Measurements from ENCODE around the gene ASXL2.

ASXL2 gene

GRCh38 chr2:25808006-25808383 is 70.3 kb downstream of the ASXL2 start:
- TF ChIP-seq CTCF (conservative IDR thresholded peaks at IDR 0.05; ENCODE audit: low read depth, low read length): no peak
- Histone ChIP-seq H3K4me3 (IDR thresholded peaks at IDR 0.05; ENCODE audit: insufficient read depth, low read depth, low read length) (no peak overlapping the region), H3K9ac (no peak overlapping the region), H4K20me1 (ENCODE audit: insufficient read depth) (no peaks in the 10 kb centered on the region), H3K4me1 (ENCODE audit: low read depth, poor library complexity, severe bottlenecking) (peaks cover 38% of the 10 kb centered on the region), H3K27me3 (ENCODE audit: insufficient read depth, low read depth) (no peaks in the 10 kb centered on the region), H3K36me3 (ENCODE audit: insufficient read depth) (no peaks in the 10 kb centered on the region; the same call in 1 of the 2 replicates), H3K4me2 (no peak overlapping the region; the same call in 1 of the 2 replicates), H3K27ac (peak overlapping the region; percentile 49; the same call in 1 of the 2 replicates), H2AFZ (ENCODE audit: low read depth) (no peak overlapping the region), H3K79me2 (ENCODE audit: insufficient read depth, low read depth) (no peaks in the 10 kb centered on the region)

GRCh38 chr2:25806941-25807340 is 71.3 kb downstream of the ASXL2 start:
- H3K4me2 ChIP-seq: no peak overlapping the region
- TF ChIP-seq CTCF (conservative IDR thresholded peaks at IDR 0.05; ENCODE audit: low read depth, low read length): no peak

GRCh38 chr2:25805987-25806386 is 72.3 kb downstream of the ASXL2 start:
- Histone ChIP-seq H3K36me3 (ENCODE audit: insufficient read depth) (no peaks in the 10 kb centered on the region; the same call in 1 of the 2 replicates), H3K27me3 (ENCODE audit: insufficient read depth, low read depth) (no peaks in the 10 kb centered on the region), H4K20me1 (ENCODE audit: insufficient read depth) (no peaks in the 10 kb centered on the region), H2AFZ (ENCODE audit: low read depth) (no peak overlapping the region), H3K9ac (no peak overlapping the region), H3K27ac (no peak overlapping the region), H3K4me3 (IDR thresholded peaks at IDR 0.05; ENCODE audit: insufficient read depth, low read depth, low read length) (no peak overlapping the region), H3K79me2 (ENCODE audit: insufficient read depth, low read depth) (no peaks in the 10 kb centered on the region), H3K4me1 (ENCODE audit: low read depth, poor library complexity, severe bottlenecking) (peaks cover 38% of the 10 kb centered on the region), H3K4me2 (no peak overlapping the region)
- TF ChIP-seq CTCF (conservative IDR thresholded peaks at IDR 0.05; ENCODE audit: low read depth, low read length): no peak

More at GRCh38 chr2:25806941-25807340, 71.3 kb downstream of the ASXL2 start:
- Histone ChIP-seq H3K27me3 (ENCODE audit: insufficient read depth, low read depth) (no peaks in the 10 kb centered on the region), H3K79me2 (ENCODE audit: insufficient read depth, low read depth) (no peaks in the 10 kb centered on the region), H3K4me3 (IDR thresholded peaks at IDR 0.05; ENCODE audit: insufficient read depth, low read depth, low read length) (no peak overlapping the region), H3K36me3 (ENCODE audit: insufficient read depth) (no peaks in the 10 kb centered on the region; the same call in 1 of the 2 replicates), H3K27ac (no peak overlapping the region), H2AFZ (ENCODE audit: low read depth) (no peak overlapping the region), H3K9ac (no peak overlapping the region), H3K4me1 (ENCODE audit: low read depth, poor library complexity, severe bottlenecking) (peaks cover 38% of the 10 kb centered on the region), H4K20me1 (ENCODE audit: insufficient read depth) (no peaks in the 10 kb centered on the region)

GRCh38 chr2:25804338-25804737 is 73.9 kb downstream of the ASXL2 start:
- Histone ChIP-seq H3K79me2 (ENCODE audit: insufficient read depth, low read depth) (no peaks in the 10 kb centered on the region), H3K36me3 (ENCODE audit: insufficient read depth) (no peaks in the 10 kb centered on the region; the same call in 1 of the 2 replicates), H3K9ac (no peak overlapping the region), H3K4me2 (no peak overlapping the region), H2AFZ (ENCODE audit: low read depth) (no peak overlapping the region), H3K4me1 (ENCODE audit: low read depth, poor library complexity, severe bottlenecking) (peaks cover 25% of the 10 kb centered on the region), H3K27me3 (ENCODE audit: insufficient read depth, low read depth) (no peaks in the 10 kb centered on the region), H3K27ac (no peak overlapping the region), H3K4me3 (IDR thresholded peaks at IDR 0.05; ENCODE audit: insufficient read depth, low read depth, low read length) (no peak overlapping the region), H4K20me1 (ENCODE audit: insufficient read depth) (no peaks in the 10 kb centered on the region)
- TF ChIP-seq CTCF (conservative IDR thresholded peaks at IDR 0.05; ENCODE audit: low read depth, low read length): no peak
